ENCODE data around the gene DEF6.

GRCh38 chr6:35251949-35252348 is 45.7 kb upstream of the DEF6 start:
- TF ChIP-seq POLR2A (IDR thresholded peaks at IDR 0.05) (no peak), CTCF (IDR thresholded peaks at IDR 0.05) (no peak)

Measured in heart left ventricle (tissue), 13 donors.